WTC11 (cell line): ENCODE data around the gene ACOT13. TPM values are rescaled to one million over a fixed set of nuclear protein-coding genes. Genes with fewer than 3 reads are reported as not detected.

ENCODE experiments used
- ATAC-seq: fragments of 200-7000 bp; cut with Tn5 transposase; 2 replicates; pipeline ENCODE4 v1.10.0; 2021; ENCODE audit warnings: mild to moderate bottlenecking, moderate library complexity
- CTCF ChIA-PET: fragments of 300-600 bp; sonication (Branson Sonifier 250); formaldehyde crosslinking; loops from one replicate; lab custom pipeline; 2021; ENCODE audit warnings: antibody characterized with exemption; lab: Charles Lee
- POLR2A ChIA-PET: fragments of 350-600 bp; sonication (Branson Sonifier 250); formaldehyde crosslinking; loops from one replicate; lab custom pipeline; 2021; ENCODE audit warnings: antibody characterized with exemption; lab: Charles Lee
- DNase-seq: peaks from one replicate; pipeline ENCODE4 v3.0.0; 2021; ENCODE audit warnings: low spot score
- H3K27ac Mint-ChIP-seq: 2 replicates; pipeline ENCODE4 v1.8.0; 2021; ENCODE audit warnings: mixed read lengths
- H3K27me3 Mint-ChIP-seq: 2 replicates; pipeline ENCODE4 v1.8.0; 2021; ENCODE audit warnings: low read depth, mild to moderate bottlenecking, moderate library complexity, mixed read lengths
- H3K36me3 Mint-ChIP-seq: 2 replicates; pipeline ENCODE4 v1.8.0; 2021; ENCODE audit warnings: mixed read lengths
- H3K4me1 Mint-ChIP-seq: 2 replicates; pipeline ENCODE4 v1.8.0; 2022; ENCODE audit warnings: mixed read lengths
- H3K4me3 Mint-ChIP-seq: 2 replicates; pipeline ENCODE4 v1.8.0; 2021; ENCODE audit warnings: mild to moderate bottlenecking, moderate library complexity, mixed read lengths
- H3K9me3 Mint-ChIP-seq: 2 replicates; pipeline ENCODE4 v1.8.0; 2021; ENCODE audit warnings: mixed read lengths
- ARID4B ChIP-seq: sonication (generic); formaldehyde crosslinking; IDR thresholded peaks from 2 replicates; pipeline ENCODE4 v1.8.0; 2023; ENCODE audit warnings: missing genetic modification reagents, mild to moderate bottlenecking, borderline replicate concordance
- ATF2 ChIP-seq: sonication (generic); formaldehyde crosslinking; IDR thresholded peaks from 2 replicates; pipeline ENCODE4 v1.8.1; 2022; ENCODE audit warnings: low read depth, missing genetic modification reagents, borderline replicate concordance
- ATF6 ChIP-seq: sonication (generic); formaldehyde crosslinking; IDR thresholded peaks from 2 replicates; pipeline ENCODE4 v1.8.1; 2023; ENCODE audit warnings: mild to moderate bottlenecking, missing genetic modification reagents
- CBFB ChIP-seq: sonication (generic); formaldehyde crosslinking; IDR thresholded peaks from 2 replicates; pipeline ENCODE4 v1.8.1; 2022; ENCODE audit warnings: mild to moderate bottlenecking, low read depth, missing genetic modification reagents
- CREB1 ChIP-seq: sonication (generic); formaldehyde crosslinking; IDR thresholded peaks from 2 replicates; pipeline ENCODE4 v1.8.0; 2023; ENCODE audit warnings: mild to moderate bottlenecking, missing genetic modification reagents
- EMX1 ChIP-seq: fragments of 250-450 bp; sonication (Bioruptor Pico); IDR thresholded peaks from 2 replicates; pipeline ENCODE4 v1.8.0; 2021; ENCODE audit warnings: mild to moderate bottlenecking
- ERG ChIP-seq: fragments of 250-450 bp; sonication (Bioruptor Pico); IDR thresholded peaks from 2 replicates; pipeline ENCODE4 v1.8.0; 2021; ENCODE audit warnings: mild to moderate bottlenecking
- ESRRA ChIP-seq: sonication (generic); formaldehyde crosslinking; IDR thresholded peaks from 2 replicates; pipeline ENCODE4 v1.8.1; 2022; ENCODE audit warnings: mild to moderate bottlenecking, missing genetic modification reagents, borderline replicate concordance
- JAZF1 ChIP-seq: fragments of 250-450 bp; sonication (Bioruptor Pico); IDR thresholded peaks from 2 replicates; pipeline ENCODE4 v1.9.0; 2021; ENCODE audit warnings: moderate library complexity, mild to moderate bottlenecking, inconsistent platforms
- NFYB ChIP-seq: sonication (generic); formaldehyde crosslinking; conservative IDR thresholded peaks from 2 replicates; pipeline ENCODE4 v1.8.0; 2022; ENCODE audit warnings: low read depth, missing genetic modification reagents
- NR2C2 ChIP-seq: sonication (generic); formaldehyde crosslinking; IDR thresholded peaks from 2 replicates; pipeline ENCODE4 v1.8.0; 2022; ENCODE audit warnings: mild to moderate bottlenecking, missing genetic modification reagents
- NR3C1 ChIP-seq: sonication (generic); formaldehyde crosslinking; conservative IDR thresholded peaks from 2 replicates; pipeline ENCODE4 v1.8.1; 2023; ENCODE audit warnings: low read depth, mild to moderate bottlenecking, missing genetic modification reagents
- OVOL2 ChIP-seq: fragments of 250-450 bp; sonication (Bioruptor Pico); IDR thresholded peaks from 2 replicates; pipeline ENCODE4 v1.9.0; 2021; ENCODE audit warnings: mild to moderate bottlenecking, borderline replicate concordance
- TCF7 ChIP-seq: sonication (generic); formaldehyde crosslinking; IDR thresholded peaks from 2 replicates; pipeline ENCODE4 v1.8.0; 2022; ENCODE audit warnings: mild to moderate bottlenecking, low read depth, missing genetic modification reagents, moderate library complexity
- ZNF138 ChIP-seq: sonication (generic); formaldehyde crosslinking; conservative IDR thresholded peaks from 2 replicates; pipeline ENCODE4 v1.8.1; 2022; ENCODE audit warnings: mild to moderate bottlenecking, moderate library complexity, missing genetic modification reagents
- ZNF396 ChIP-seq: fragments of 250-450 bp; sonication (Bioruptor Pico); IDR thresholded peaks from 2 replicates; pipeline ENCODE4 v1.8.0; 2021; ENCODE audit warnings: mild to moderate bottlenecking, moderate library complexity, borderline replicate concordance
- ZNF423 ChIP-seq: fragments of 250-450 bp; sonication (Bioruptor Pico); IDR thresholded peaks from 2 replicates; pipeline ENCODE4 v2.1.2; 2022; ENCODE audit warnings: mild to moderate bottlenecking, moderate library complexity
- ZNF532 ChIP-seq: fragments of 250-450 bp; sonication (Bioruptor Pico); IDR thresholded peaks from 2 replicates; pipeline ENCODE4 v1.9.0; 2021; ENCODE audit warnings: mild to moderate bottlenecking, borderline replicate concordance
- total RNA-seq: library from RNA; stranded (reverse); gene quantifications from 3 replicates; pipeline ENCODE4 v1.2.3, GENCODE V29; 2021

Gene ACOT13
- total RNA-seq, 1 experiment from 2014 or later = 54.0 TPM

GRCh38 chr6:24663189-24663588 is 3.7 kb upstream of the ACOT13 start:
- Mint-ChIP-seq H3K4me3 (no peak overlapping the region), H3K36me3 (peaks cover 46% of the 10 kb centered on the region), H3K4me1 (peaks cover 49% of the 10 kb centered on the region), H3K27me3 (no peaks in the 10 kb centered on the region), H3K9me3 (no peaks in the 10 kb centered on the region), H3K27ac (peak overlapping the region; percentile 12; the same call in 1 of the 2 replicates)
- DNase-seq (no peak), ATAC-seq (no peak)
- TF ChIP-seq ZNF138 (CRISPR knock-in tag) (no peak), ESRRA (CRISPR knock-in tag) (no peak), OVOL2 (CRISPR knock-in tag) (no peak), NR2C2 (no peak), ZNF532 (CRISPR knock-in tag) (no peak), CREB1 (CRISPR knock-in tag) (no peak), ARID4B (no peak), ATF2 (no peak), ZNF396 (CRISPR knock-in tag) (no peak), ATF6 (CRISPR knock-in tag) (no peak), JAZF1 (no peak), EMX1 (CRISPR knock-in tag) (no peak), NR3C1 (CRISPR knock-in tag) (no peak), ERG (CRISPR knock-in tag) (no peak), ZNF423 (no peak), CBFB (CRISPR knock-in tag) (no peak), TCF7 (CRISPR knock-in tag) (no peak), NFYB (CRISPR knock-in tag) (no peak)
- CTCF ChIA-PET = no interaction called here
- POLR2A ChIA-PET = no interaction called here
